ENCODE results near the gene ZNF692. TPM values are rescaled to one million over a fixed set of nuclear protein-coding genes. Genes with fewer than 3 reads are reported as not detected.

ZNF692 gene
- 100 to 1,000 TPM in 1 of 4 donors, 10 to 100 TPM in 3; 42.2 to 124 (median 70.2) TPM for polyA plus RNA-seq
- long read RNA-seq, donor 1: 0 reads
- long read RNA-seq, donor 2, partial matches to known transcripts: 0 of 1 reads
- long read RNA-seq, donor 2, other reads (novel, unspliced or antisense): 0 of 1 reads
- long read RNA-seq, donor 3, partial matches to known transcripts: 0 of 5 reads
- long read RNA-seq, donor 3, other reads (novel, unspliced or antisense): 0 of 5 reads
- long read RNA-seq, donor 4: 0 reads
- long read RNA-seq, donor 5, partial matches to known transcripts: 0 of 3 reads
- long read RNA-seq, donor 5, other reads (novel, unspliced or antisense): 0 of 3 reads
- long read RNA-seq, donor 6, partial matches to known transcripts: 0 of 3 reads
- long read RNA-seq, donor 6, other reads (novel, unspliced or antisense): 0 of 3 reads
- long read RNA-seq, donor 7: 0 reads
- long read RNA-seq, donor 8: 0 reads
- long read RNA-seq, donor 9: 0 reads
- long read RNA-seq, donor 10, partial matches to known transcripts: 0 of 4 reads
- long read RNA-seq, donor 10, other reads (novel, unspliced or antisense): 0 of 4 reads

GRCh38 chr1:248858891-248859889 is at the start of gene ZNF692:
Gene ZNF692 (minus strand): TSS chr1:248859085. CDS start chr1:248858309, 776 bp downstream.
- DNase-seq: peak; percentile 97 to 99
- Histone ChIP-seq H3K4me3 (ENCODE audit: low read depth in 1 of 3, low read length in 3 of 3) (peak within 1 kb of the TSS; percentile 49 to 65 (median 60)), H3K9me3 (ENCODE audit: control insufficient read depth in 2 of 2, insufficient read depth in 1 of 2, low read depth in 1 of 2, low read length in 1 of 2) (no peaks in the 10 kb centered on the region), H3K36me3 (ENCODE audit: control insufficient read depth in 3 of 3, insufficient read depth in 2 of 3, low read depth in 1 of 3, low read length in 3 of 3) (peaks cover 0 to 18% (median 0%) of the 10 kb centered on the region in 3 donors), H3K27ac (ENCODE audit: low read depth in 1 of 3, low read length in 2 of 3) (peak within 1 kb of the TSS; percentile 66 to 93 (median 80)), H3K27me3 (ENCODE audit: control insufficient read depth in 3 of 3, insufficient read depth in 3 of 3, low read length in 3 of 3) (no peaks in the 10 kb centered on the region), H3K4me1 (ENCODE audit: control insufficient read depth in 3 of 3, insufficient read depth in 2 of 3, low read depth in 1 of 3, low read length in 2 of 3) (peaks cover 2 to 22% (median 2%) of the 10 kb centered on the region in 3 donors)
- WGBS, 3 donors: 5 to 10% (median 9%) methylated on average over 47 to 62 of the region's 62 CpGs
- FAIRE-seq: no peak

GRCh38 chr1:248906753-248907661 is 48.1 kb upstream of the ZNF692 start:
- no peak for FAIRE-seq
- H3K4me3 ChIP-seq (ENCODE audit: low read depth in 1 of 3, low read length in 3 of 3): peak overlapping the region; percentile 39 to 69 (median 66)
- no peaks in the 10 kb centered on the region for H3K27me3 ChIP-seq (ENCODE audit: control insufficient read depth in 3 of 3, insufficient read depth in 3 of 3, low read length in 3 of 3)
- peak; percentile 60 to 76 for DNase-seq
- H3K4me1 ChIP-seq (ENCODE audit: control insufficient read depth in 3 of 3, insufficient read depth in 2 of 3, low read depth in 1 of 3, low read length in 2 of 3): peaks cover 0 to 19% (median 0%) of the 10 kb centered on the region in 3 donors
- H3K36me3 ChIP-seq (ENCODE audit: control insufficient read depth in 3 of 3, insufficient read depth in 2 of 3, low read depth in 1 of 3, low read length in 3 of 3): peaks cover 0 to 8% (median 2%) of the 10 kb centered on the region in 3 donors
- H3K9me3 ChIP-seq (ENCODE audit: control insufficient read depth in 2 of 2, insufficient read depth in 1 of 2, low read depth in 1 of 2, low read length in 1 of 2): no peaks in the 10 kb centered on the region
- H3K27ac ChIP-seq (ENCODE audit: low read depth in 1 of 3, low read length in 2 of 3): peak overlapping the region; percentile 87 to 98 (median 90)
- 17 to 23% (median 21%) methylated on average over 18 of the region's 18 CpGs for WGBS, 3 donors

GRCh38 chr1:248906009-248906752 is 47.3 kb upstream of the ZNF692 start, which contains the start of gene PGBD2:
Gene PGBD2 (plus strand): TSS chr1:248906235. CDS start chr1:248913863, 7,628 bp downstream.
- Histone ChIP-seq H3K9me3 (ENCODE audit: control insufficient read depth in 2 of 2, insufficient read depth in 1 of 2, low read depth in 1 of 2, low read length in 1 of 2) (no peaks in the 10 kb centered on the region), H3K27me3 (ENCODE audit: control insufficient read depth in 3 of 3, insufficient read depth in 3 of 3, low read length in 3 of 3) (no peaks in the 10 kb centered on the region), H3K4me3 (ENCODE audit: low read depth in 1 of 3, low read length in 3 of 3) (peak within 1 kb of the TSS; percentile 48 to 73 (median 69)), H3K36me3 (ENCODE audit: control insufficient read depth in 3 of 3, insufficient read depth in 2 of 3, low read depth in 1 of 3, low read length in 3 of 3) (peaks cover 0 to 8% (median 2%) of the 10 kb centered on the region in 3 donors), H3K4me1 (ENCODE audit: control insufficient read depth in 3 of 3, insufficient read depth in 2 of 3, low read depth in 1 of 3, low read length in 2 of 3) (peaks cover 0 to 19% (median 0%) of the 10 kb centered on the region in 3 donors), H3K27ac (ENCODE audit: low read depth in 1 of 3, low read length in 2 of 3) (peak within 1 kb of the TSS; percentile 93 to 98 (median 98))
- FAIRE-seq (no peak), DNase-seq (peak; percentile 92 to 96)
- WGBS, 3 donors: 0 to 1% (median 0%) methylated on average over 52 to 80 of the region's 80 CpGs

GRCh38 chr1:248905662-248906008 is 46.8 kb upstream of the ZNF692 start:
- no peak for DNase-seq
- 16 to 26% (median 21%) methylated on average over 4 of the region's 4 CpGs for WGBS, 3 donors
- H3K27me3 ChIP-seq (ENCODE audit: control insufficient read depth in 3 of 3, insufficient read depth in 3 of 3, low read length in 3 of 3): no peaks in the 10 kb centered on the region
- peaks cover 0 to 8% (median 2%) of the 10 kb centered on the region in 3 donors for H3K36me3 ChIP-seq (ENCODE audit: control insufficient read depth in 3 of 3, insufficient read depth in 2 of 3, low read depth in 1 of 3, low read length in 3 of 3)
- FAIRE-seq: no peak
- peaks cover 0 to 19% (median 0%) of the 10 kb centered on the region in 3 donors for H3K4me1 ChIP-seq (ENCODE audit: control insufficient read depth in 3 of 3, insufficient read depth in 2 of 3, low read depth in 1 of 3, low read length in 2 of 3)
- H3K9me3 ChIP-seq (ENCODE audit: control insufficient read depth in 2 of 2, insufficient read depth in 1 of 2, low read depth in 1 of 2, low read length in 1 of 2): no peaks in the 10 kb centered on the region
- H3K27ac ChIP-seq (ENCODE audit: low read depth in 1 of 3, low read length in 2 of 3): peak overlapping the region; percentile 92 to 98 (median 93)
- H3K4me3 ChIP-seq (ENCODE audit: low read depth in 1 of 3, low read length in 3 of 3): peak overlapping the region; percentile 48 to 73 (median 63)

GRCh38 chr1:248904437-248905216 is 45.7 kb upstream of the ZNF692 start:
- H3K9me3 ChIP-seq (ENCODE audit: control insufficient read depth in 2 of 2, insufficient read depth in 1 of 2, low read depth in 1 of 2, low read length in 1 of 2): no peaks in the 10 kb centered on the region
- peaks cover 0 to 3% (median 0%) of the 10 kb centered on the region in 3 donors for H3K36me3 ChIP-seq (ENCODE audit: control insufficient read depth in 3 of 3, insufficient read depth in 2 of 3, low read depth in 1 of 3, low read length in 3 of 3)
- H3K4me1 ChIP-seq (ENCODE audit: control insufficient read depth in 3 of 3, insufficient read depth in 2 of 3, low read depth in 1 of 3, low read length in 2 of 3): peaks cover 0 to 19% (median 0%) of the 10 kb centered on the region in 3 donors
- H3K27ac ChIP-seq (ENCODE audit: low read depth in 1 of 3, low read length in 2 of 3): no peak overlapping the region
- FAIRE-seq (no peak), DNase-seq (no peak)
- WGBS, 3 donors: 90 to 96% (median 94%) methylated on average over 3 of the region's 3 CpGs
- H3K4me3 ChIP-seq (ENCODE audit: low read depth in 1 of 3, low read length in 3 of 3): no peak overlapping the region
- no peaks in the 10 kb centered on the region for H3K27me3 ChIP-seq (ENCODE audit: control insufficient read depth in 3 of 3, insufficient read depth in 3 of 3, low read length in 3 of 3)

- Histone ChIP-seq H3K27ac (ENCODE audit: low read depth in 1 of 3, low read length in 2 of 3) (no peak overlapping the region), H3K36me3 (ENCODE audit: control insufficient read depth in 3 of 3, insufficient read depth in 2 of 3, low read depth in 1 of 3, low read length in 3 of 3) (no peaks in the 10 kb centered on the region), H3K9me3 (ENCODE audit: control insufficient read depth in 2 of 2, insufficient read depth in 1 of 2, low read depth in 1 of 2, low read length in 1 of 2) (no peaks in the 10 kb centered on the region), H3K4me3 (ENCODE audit: low read depth in 1 of 3, low read length in 3 of 3) (no peak overlapping the region), H3K4me1 (ENCODE audit: control insufficient read depth in 3 of 3, insufficient read depth in 2 of 3, low read depth in 1 of 3, low read length in 2 of 3) (peaks cover 0 to 4% (median 0%) of the 10 kb centered on the region in 3 donors), H3K27me3 (ENCODE audit: control insufficient read depth in 3 of 3, insufficient read depth in 3 of 3, low read length in 3 of 3) (peaks cover 0 to under 1% (median 0%) of the 10 kb centered on the region in 3 donors)
- WGBS, 3 donors: 52 to 73% (median 65%) methylated on average over 2 of the region's 2 CpGs
- FAIRE-seq (no peak), DNase-seq (no peak)
Measured at GRCh38 chr1:248901578-248901977, 42.7 kb upstream of the ZNF692 start.
